IMR-90 (cell line): ENCODE results near the gene SLC12A7.

Experiments
- CEBPB ChIP-seq: IDR thresholded peaks from 2 replicates; pipeline ENCODE4 v1.6.1; 2012; ENCODE audit warnings: low read depth, low read length, improper control_type of control experiment
- FOS ChIP-seq: fragments of 150-350 bp; IDR thresholded peaks from 2 replicates; pipeline ENCODE4 v1.6.1; 2016; ENCODE audit warnings: low read depth, low read length
- MAZ ChIP-seq: IDR thresholded peaks from 2 replicates; pipeline ENCODE4 v1.6.1; 2012; ENCODE audit warnings: low read depth, mild to moderate bottlenecking, low read length, improper control_type of control experiment, moderate library complexity, borderline replicate concordance
- MXI1 ChIP-seq: IDR thresholded peaks from 2 replicates; pipeline ENCODE4 v1.6.1; 2012; ENCODE audit warnings: low read depth, mild to moderate bottlenecking, low read length, moderate library complexity, borderline replicate concordance
- NFE2L2 ChIP-seq: fragments of 150-350 bp; IDR thresholded peaks from 2 replicates; pipeline ENCODE4 v1.6.1; 2016; ENCODE audit warnings: low read depth, mild to moderate bottlenecking, low read length
- POLR2A ChIP-seq: IDR thresholded peaks from 2 replicates; pipeline ENCODE4 v1.6.1; 2012; ENCODE audit warnings: mild to moderate bottlenecking, low read depth, low read length
- RAD21 ChIP-seq: IDR thresholded peaks from 2 replicates; pipeline ENCODE4 v1.6.1; 2012; ENCODE audit warnings: low read length, improper control_type of control experiment
- RCOR1 ChIP-seq: IDR thresholded peaks from 2 replicates; pipeline ENCODE4 v1.6.1; 2012; ENCODE audit warnings: mild to moderate bottlenecking, low read length, improper control_type of control experiment; ENCODE audit not compliant: insufficient replicate concordance
- RFX5 ChIP-seq: IDR thresholded peaks from 2 replicates; pipeline ENCODE4 v1.8.0; 2012; ENCODE audit warnings: low read depth, mild to moderate bottlenecking, low read length, moderate library complexity
- SMC3 ChIP-seq: fragments of 150-350 bp; IDR thresholded peaks from 2 replicates; pipeline ENCODE4 v1.6.1; 2016; ENCODE audit warnings: low read depth, mild to moderate bottlenecking, antibody characterized with exemption, low read length, moderate library complexity
- TF ChIP-seq, protein P1 (sequence below): conservative IDR thresholded peaks from 2 replicates; pipeline ENCODE4 v1.5.1; 2012; ENCODE audit warnings: mild to moderate bottlenecking, low read depth, low read length, improper control_type of control experiment
- TF ChIP-seq, protein P2 (sequence below): fragments of 150-350 bp; IDR thresholded peaks from 2 replicates; pipeline ENCODE4 v1.6.1; 2017; ENCODE audit warnings: mild to moderate bottlenecking, antibody characterized with exemption, low read length, low read depth

DNA sequence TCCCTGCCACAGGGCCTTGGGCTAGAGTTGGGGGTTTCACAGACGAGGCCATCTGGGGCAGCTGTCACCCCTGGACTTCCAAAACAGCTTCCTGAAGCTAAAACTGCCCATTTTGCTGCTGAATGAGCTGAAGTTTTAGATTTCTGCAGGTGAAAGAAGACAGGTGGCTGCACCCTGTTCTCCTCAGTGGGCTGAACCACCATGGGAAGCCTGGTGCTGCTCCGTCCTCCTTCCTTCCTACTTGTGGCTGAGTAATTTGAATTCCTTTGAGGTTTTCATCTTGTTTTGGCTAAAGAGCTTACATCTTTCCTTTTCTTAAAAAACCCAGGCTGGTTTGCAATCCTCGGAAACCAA, 97.9 kb downstream of the SLC12A7 start:
- TF ChIP-seq, protein P1, sequence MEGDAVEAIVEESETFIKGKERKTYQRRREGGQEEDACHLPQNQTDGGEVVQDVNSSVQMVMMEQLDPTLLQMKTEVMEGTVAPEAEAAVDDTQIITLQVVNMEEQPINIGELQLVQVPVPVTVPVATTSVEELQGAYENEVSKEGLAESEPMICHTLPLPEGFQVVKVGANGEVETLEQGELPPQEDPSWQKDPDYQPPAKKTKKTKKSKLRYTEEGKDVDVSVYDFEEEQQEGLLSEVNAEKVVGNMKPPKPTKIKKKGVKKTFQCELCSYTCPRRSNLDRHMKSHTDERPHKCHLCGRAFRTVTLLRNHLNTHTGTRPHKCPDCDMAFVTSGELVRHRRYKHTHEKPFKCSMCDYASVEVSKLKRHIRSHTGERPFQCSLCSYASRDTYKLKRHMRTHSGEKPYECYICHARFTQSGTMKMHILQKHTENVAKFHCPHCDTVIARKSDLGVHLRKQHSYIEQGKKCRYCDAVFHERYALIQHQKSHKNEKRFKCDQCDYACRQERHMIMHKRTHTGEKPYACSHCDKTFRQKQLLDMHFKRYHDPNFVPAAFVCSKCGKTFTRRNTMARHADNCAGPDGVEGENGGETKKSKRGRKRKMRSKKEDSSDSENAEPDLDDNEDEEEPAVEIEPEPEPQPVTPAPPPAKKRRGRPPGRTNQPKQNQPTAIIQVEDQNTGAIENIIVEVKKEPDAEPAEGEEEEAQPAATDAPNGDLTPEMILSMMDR = no peak
- TF ChIP-seq POLR2A = no peak
- no peak for TF ChIP-seq RAD21
- TF ChIP-seq FOS = no peak
- no peak for TF ChIP-seq RCOR1
- no peak for TF ChIP-seq NFE2L2
- TF ChIP-seq SMC3 = no peak
- no peak for TF ChIP-seq MXI1
- no peak for TF ChIP-seq CEBPB
- no peak for TF ChIP-seq RFX5
- TF ChIP-seq, protein P2, sequence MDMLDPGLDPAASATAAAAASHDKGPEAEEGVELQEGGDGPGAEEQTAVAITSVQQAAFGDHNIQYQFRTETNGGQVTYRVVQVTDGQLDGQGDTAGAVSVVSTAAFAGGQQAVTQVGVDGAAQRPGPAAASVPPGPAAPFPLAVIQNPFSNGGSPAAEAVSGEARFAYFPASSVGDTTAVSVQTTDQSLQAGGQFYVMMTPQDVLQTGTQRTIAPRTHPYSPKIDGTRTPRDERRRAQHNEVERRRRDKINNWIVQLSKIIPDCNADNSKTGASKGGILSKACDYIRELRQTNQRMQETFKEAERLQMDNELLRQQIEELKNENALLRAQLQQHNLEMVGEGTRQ = no peak
- no peak for TF ChIP-seq MAZ
